Inflammatory macrophage (primary cell): ENCODE measurements around the gene PLN.
A peak's percentile ranks its signal among the peaks of the same experiment; 100 is the strongest.

Experiments used
- DNase-seq, 2 donors: peaks; one replicate each; pipeline ENCODE4 v3.0.0-alpha.2; 2020 to 2022

The PLN gene

DNA sequence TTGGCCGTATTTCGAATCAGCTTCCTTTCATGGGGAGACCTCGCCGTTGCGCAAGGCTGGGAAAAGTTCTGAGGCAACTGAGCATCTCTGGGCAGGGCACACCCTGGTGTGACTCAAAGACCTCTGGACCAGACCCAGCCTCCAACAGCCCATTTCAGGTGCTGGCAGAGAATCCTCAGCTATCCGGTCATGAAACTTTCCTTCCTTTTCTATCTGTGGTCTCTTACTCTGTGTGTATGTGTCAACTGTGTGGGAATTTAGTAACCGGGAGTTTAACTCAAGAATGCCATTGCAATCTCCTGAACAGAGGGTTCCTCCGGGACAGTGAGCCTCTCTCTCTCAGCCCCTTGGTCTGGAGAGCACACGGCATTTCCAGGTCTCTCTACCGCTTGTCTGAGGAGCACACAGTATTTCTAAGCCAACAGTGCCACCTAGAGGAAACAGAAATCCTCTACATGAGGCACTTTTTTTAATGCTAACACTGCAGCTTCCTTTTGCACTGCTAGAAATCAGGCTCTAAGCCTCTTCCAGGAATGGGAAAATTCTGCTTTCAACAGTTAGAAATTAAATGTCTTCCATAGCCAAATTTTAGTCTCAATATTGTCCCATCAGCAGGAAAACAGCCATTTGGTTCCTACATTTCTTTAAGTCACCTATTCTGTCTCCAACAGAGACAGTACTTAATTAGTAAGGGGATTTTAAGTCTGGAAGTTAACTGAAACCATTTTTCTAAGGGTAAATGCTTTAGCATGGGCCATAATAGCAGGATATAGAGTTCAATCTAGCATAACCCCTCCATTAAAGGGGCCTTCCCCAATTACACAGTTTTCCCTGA is 32.7 kb downstream of the PLN start:
- peak; percentile 62 to 76 for DNase-seq

DNA sequence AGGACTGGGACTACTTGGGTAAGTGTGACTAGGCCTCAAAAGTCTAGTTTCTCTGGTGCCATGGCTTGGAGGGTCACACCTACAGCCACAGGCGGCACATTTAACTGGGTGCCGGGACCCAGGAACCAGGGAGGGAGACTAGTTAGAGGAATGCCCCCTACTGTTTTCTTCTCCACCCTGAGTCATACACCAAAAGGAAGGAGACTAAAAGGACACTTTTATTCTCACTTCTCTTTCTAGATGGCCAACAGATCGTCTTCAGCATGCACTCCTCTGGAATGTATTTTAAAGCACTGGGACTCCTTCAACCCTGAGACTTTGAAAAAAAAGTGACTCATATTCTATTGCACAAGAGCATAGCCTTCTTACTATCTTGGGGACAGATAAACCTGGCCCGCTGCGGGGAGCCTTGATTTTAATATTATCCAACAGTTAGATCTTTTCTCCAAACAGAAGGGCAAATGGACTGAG is 33.4 kb downstream of the PLN start:
- DNase-seq: peak; percentile 56 to 74

DNA sequence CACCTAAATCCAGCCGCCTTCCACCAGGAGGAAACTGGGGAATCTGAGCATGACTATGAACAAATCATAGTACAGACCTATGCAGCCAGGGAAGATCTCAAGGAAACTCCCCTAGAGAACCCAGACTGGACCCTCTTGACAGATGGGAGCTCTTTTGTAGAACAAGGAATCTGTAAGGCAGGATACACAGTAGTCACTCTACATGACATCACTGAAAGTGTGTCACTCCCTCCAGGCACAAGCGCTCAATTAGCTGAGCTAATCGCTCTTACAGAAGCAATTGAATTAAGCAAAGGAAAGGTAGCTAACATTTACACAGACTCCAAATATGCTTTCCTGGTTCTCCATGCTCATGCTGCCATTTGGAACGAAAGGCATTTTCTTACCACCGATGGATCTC is 36.8 kb downstream of the PLN start:
- no peak for DNase-seq

DNA sequence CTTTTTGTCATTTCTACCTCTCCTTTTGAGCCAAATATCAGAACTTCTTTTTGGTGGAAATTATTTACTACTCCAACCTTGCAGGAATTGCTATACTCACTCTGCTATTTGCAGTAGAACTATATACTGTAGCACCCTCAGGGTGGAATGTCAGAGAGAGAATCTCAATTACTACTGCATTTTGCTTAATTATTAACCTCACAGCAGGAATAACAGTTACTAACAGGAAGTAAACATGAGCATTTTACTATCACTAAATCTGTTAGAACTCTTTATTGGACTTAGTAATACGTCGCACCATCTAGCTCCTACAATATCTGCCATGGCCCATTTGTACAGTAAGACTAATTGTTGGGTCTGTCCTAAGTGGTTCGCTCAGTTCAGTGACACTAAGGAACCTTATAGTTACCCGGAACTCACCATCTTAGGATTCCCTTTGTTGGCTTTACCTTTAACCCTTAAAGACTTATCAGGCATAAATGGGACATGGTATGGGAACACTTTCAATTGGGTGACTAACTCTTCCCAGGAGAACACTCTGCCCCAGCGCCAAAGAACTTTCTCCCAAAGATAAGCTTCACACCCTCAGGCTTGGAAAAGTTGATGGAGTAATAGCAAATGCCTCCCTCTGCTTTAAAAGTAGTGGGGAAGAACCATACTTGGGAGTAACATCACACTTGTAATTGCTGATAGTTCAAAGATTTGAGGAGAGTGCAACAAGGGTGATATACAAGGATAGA is 38.8 kb downstream of the PLN start:
- DNase-seq: no peak

DNA sequence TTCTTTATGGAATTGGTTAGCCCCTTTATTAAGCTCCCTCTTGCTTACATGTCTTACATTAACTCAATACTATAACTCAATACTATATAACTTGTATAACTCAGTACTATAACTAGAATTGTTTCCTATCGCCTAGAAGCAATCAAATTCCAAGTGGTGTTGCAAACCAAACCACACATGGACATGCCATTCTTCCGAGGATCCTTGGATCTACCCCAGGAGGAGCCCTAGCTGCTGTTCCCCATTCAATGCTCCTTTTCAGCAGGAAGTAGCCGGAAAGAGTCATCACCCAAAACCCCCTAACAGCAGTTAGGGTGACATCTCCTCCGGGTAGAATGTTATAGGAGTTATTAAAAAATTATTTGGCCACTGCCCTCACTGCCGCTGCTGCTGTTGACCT is 40.5 kb downstream of the PLN start:
- no peak for DNase-seq

DNA sequence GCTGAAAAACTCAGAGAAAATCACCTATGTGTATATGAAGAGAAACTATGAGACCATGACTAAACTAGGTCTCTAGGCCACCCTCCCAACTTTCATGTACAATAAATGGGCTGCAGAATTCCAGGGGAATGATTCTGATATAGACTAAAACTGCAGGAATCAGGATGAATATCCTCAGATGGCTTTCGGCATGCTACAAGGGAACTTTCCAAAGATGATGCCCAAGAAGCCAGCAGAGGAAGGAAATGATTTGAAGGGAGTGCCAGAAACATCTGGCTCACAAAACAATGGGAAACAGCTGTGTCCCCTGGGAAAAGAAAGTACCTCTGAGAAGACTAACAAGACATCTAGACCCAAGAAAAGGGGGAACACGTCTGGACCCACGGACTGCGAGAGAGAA is 41.1 kb downstream of the PLN start:
- DNase-seq: no peak

DNA sequence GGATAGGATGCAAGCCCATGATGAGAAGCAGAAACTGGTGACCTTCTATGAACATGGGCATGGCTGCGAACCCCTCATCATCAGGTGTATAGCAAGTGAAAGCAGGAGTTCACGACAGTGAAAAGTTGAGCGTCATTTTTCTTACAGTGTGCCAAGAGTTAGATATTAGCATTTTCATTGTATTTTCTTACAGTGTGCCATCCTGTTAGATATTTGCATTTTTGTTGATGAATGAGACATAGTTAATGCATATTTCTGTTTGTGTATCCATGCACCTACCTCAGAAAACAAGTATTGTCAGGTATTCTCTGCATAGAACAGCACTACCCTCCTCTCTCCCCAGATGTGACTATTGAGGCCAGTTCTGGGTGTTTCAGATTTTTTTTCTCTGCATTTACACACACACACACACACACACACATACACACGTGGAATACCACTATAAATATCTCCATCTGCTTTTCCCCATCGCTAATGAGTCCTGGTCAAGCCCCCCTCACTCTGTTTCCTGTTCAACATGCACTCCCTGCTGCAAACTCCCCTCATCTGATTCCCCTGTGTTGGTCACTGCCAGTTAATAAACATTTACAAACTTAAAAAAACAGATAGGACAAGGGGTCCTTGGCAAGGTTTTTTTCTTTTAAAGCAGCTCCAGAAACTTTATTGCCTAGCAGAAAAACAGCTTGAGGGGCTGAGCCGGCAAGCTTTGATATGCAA is 41.7 kb downstream of the PLN start:
- no peak for DNase-seq

DNA sequence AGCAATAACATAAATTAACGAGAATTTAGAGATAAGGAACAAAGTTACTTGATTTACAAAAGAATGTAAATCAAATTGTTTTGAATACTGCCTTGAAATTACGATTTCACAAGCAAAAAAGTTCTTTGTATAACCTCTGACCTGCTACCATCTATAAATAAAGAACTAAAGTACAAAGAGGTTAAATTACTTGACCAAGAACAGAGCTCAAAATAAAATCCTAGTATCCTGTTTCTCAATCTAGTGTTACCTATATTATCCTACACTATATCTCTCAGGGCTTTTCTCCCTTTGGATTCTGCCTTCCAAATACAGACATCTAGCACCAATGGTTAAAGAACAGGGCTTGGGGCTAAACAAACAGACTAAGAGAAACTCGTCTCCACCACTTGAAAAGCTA is 43.8 kb downstream of the PLN start:
- no peak for DNase-seq

DNA sequence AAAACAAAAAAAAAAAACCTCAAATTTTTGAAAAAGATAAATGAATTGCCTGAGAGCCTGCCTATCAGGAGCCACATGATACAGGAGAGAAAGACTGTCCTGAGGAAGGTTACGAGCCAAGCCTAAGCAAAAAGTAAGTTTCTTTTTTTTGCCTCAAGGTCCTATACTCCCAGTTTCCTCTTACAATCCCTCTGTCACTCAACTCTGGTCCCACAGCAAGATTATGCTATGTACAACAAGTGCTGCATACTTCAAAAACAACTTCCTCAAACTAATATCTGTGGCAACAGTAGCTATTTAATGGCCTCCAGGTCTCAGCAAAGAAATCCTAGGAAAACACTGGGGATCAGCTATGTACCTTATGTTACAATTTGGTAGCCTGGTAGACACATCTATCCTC is 46.8 kb downstream of the PLN start:
- DNase-seq: peak; percentile 15 to 23

DNA sequence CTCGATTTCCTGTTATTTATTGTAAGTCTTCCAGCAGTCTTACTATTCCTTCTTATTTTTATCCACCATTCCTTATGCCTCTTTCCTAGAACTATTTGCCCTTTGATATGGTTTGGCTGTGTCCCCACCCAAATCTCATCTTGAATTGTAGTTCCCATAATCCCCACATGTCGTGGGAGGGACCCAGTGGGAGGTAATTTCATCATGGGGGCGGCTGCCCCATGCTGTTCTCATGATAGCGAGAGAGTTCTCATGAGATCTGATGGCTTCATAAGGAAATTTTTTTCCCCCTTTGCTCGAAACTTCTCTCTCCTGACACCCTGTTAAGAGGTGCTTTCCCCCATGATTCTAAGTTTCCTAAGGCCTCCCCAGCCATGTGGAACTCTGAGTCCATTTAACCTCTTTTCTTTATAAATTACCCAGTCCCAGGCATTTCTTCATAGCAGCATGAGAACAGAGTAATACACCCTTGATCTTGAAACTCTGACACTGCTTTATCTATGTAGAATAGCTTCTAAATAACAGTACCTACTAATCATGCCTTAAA is 48.8 kb downstream of the PLN start:
- DNase-seq: no peak

DNA sequence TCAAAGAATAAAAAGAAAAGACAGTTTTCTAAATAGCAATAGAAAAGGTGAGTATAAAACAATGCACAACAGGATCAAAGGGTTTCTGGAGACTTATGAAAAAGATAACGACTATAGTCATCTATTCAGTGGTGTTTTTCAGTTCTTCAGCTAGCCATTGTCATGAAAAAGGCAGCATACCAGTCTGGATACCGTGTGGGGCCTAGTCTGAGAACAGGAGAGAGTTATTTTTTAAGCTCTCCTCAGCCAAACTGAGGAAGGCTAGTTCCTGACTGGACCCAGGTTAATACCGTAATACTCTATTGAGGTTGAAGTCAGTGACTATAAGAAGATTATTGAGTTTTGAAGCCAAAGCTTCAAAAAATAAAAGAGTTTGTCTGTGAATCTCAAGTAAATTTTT is 49.5 kb downstream of the PLN start:
- DNase-seq: no peak

DNA sequence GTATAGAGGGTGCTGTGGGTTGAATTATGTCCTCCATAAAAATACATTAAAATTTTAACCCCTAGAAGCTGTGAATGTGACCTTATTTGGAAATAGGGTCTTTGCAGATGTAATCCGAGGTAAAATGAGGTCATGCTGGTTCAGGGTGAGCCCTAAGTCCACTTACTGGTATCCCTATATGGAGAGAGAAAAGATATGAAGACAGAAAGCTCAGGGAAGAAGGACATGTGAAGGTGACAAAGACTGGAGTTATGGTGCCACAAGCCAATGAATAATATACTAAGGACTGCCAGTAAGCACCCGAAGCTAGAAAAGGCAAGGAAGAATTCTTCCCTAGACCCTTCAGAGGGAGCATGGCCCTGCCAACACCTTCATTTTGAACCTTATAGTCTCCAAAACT is 50.2 kb downstream of the PLN start:
- no peak for DNase-seq

DNA sequence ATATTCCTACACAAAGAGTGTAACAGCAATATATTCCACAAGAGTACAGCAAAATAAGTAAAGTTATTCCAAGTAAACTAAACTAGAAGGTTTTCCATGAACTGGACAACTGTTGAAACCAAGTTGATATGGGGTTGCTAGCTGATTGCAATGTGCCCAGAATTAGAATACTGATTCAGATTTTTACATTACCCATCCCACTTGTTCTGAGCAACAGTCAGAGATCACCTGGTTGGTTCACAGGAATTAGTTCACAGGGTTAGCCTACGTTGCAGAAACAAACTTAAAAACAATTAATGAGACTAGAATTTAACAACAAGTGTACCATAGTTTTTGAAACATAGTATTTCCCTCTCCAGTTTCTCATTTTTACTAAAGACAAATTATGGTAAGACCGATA is 54.2 kb downstream of the PLN start:
- no peak for DNase-seq

DNA sequence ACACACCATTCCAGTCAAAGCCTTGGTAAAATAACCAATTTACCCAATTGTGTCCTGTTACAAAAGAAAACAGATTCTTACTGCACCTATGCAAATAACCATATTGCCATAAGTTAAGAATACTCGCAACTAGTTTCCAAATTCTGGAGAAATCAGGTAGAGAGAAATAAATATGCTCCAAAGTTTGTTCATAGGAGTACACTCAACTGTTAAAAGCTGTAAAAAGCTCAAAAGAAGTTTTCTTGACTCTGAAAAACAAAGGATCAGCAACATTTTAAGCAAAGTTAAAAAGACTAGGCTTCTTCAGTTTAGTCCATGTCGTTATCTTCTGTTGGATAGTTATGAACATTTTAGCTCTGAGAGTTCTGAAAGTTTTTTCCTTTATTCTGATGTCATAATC is 55.3 kb downstream of the PLN start:
- DNase-seq: no peak

DNA sequence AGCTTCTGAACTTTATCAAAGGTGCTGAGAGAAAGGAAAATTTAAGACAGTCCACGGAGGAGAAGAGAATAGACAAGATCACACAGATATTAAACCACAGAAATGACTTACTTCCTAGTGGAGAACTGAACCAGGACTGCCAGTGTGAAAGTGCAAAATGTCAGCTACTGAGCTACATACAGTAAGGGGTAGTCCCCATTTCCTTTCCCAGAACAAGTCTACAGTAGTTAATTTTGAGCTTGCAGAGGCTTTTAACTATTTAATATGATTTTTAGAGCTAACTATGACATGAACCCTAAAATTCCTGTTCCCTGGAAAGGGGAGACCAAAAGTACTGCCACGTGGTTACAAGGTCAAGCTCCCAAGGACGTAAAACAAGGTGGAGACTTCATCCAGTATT is 58.2 kb downstream of the PLN start:
- no peak for DNase-seq

DNA sequence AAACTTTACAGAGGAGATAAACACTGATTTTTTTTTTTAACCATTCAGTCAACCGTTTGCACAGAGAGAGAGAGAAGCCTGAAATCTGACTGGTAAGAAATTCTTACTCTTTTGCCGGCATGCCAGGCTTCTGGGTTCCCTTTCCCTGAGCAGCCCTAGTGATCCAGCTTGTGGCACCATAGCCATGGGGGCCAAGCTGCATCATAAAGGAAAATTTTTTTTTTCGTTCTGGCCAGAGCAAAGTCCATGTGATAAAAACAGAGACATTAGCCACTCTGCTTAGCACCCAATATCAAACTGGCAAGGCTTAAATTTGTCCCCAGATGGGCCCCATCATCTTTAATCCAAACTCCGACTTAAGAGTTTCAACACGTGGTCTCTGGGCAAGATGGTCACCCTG is 58.8 kb downstream of the PLN start:
- DNase-seq: no peak
